HCT116 (cell line): ENCODE measurements around the gene SLC24A2. TPM values are rescaled to one million over a fixed set of nuclear protein-coding genes. Genes with fewer than 3 reads are reported as not detected.

Experiments used
- ATAC-seq: fragments of 200-7000 bp; cut with Tn5 transposase; 2 replicates; pipeline ENCODE4 v1.9.1; 2020; ENCODE audit warnings: mild to moderate bottlenecking, moderate library complexity
- BruUV-seq: library from RNA; stranded (reverse); fragments of 400-500 nt; replicated peaks from 2 replicates; lab custom pipeline; 2021; lab: Mats Ljungman, UMichigan
- CTCF ChIA-PET: fragments of 300-600 bp; sonication (Branson Sonifier 250); formaldehyde crosslinking; loops from one replicate; lab custom pipeline; 2021; ENCODE audit warnings: antibody characterized with exemption; lab: Charles Lee
- POLR2A ChIA-PET: fragments of 300-600, 350-600 bp; sonication (Branson Sonifier 250); formaldehyde crosslinking; loops from one replicate; lab custom pipeline; 2021; ENCODE audit warnings: antibody characterized with exemption; lab: Charles Lee
- RAD21 ChIA-PET, 2 experiments: fragments of 300-600 bp; sonication (Branson Sonifier 250); formaldehyde crosslinking; loops; one replicate each; lab custom pipeline; 2023; ENCODE audit warnings: low total read pairs in 2 of 2; ENCODE audit not compliant: uncharacterized antibody in 2 of 2, unreplicated experiment in 2 of 2, low non-redundant PET in 1 of 2; lab: Charles Lee
- DNase-seq: peaks from one replicate; pipeline ENCODE4 v3.0.0-alpha.2; 2010; ENCODE audit warnings: low read depth, low spot score
- H2AFZ ChIP-seq: fragments of 200-600 bp; shearing (Covaris generic), sonication (generic); 2 replicates; pipeline ENCODE4 v1.6.1; 2017; ENCODE audit warnings: low read depth, mixed run types, mixed read lengths, antibody characterized with exemption, low read length; ENCODE audit not compliant: poor library complexity, severe bottlenecking
- H3K27ac ChIP-seq: 2 replicates; pipeline ENCODE4 v1.5.1; 2012; ENCODE audit warnings: low read depth, low read length
- H3K27me3 ChIP-seq: fragments of 200-600 bp; sonication (generic); 2 replicates; pipeline ENCODE4 v1.6.1; 2016; ENCODE audit warnings: mixed run types, low read length, mixed read lengths; ENCODE audit not compliant: insufficient read depth
- H3K36me3 ChIP-seq, 2 experiments: fragments of 200-500 bp in 1 of 2; fragments of 200-600 bp in 1 of 2; sonication (Bioruptor generic) in 1 of 2; sonication (generic) in 1 of 2; 2 replicates each; pipeline versions ENCODE4 v1.5.1 to v1.6.1; 2014 to 2016; ENCODE audit warnings: low read length in 2 of 2, inconsistent platforms in 1 of 2, mixed read lengths in 1 of 2, mixed run types in 1 of 2; ENCODE audit not compliant: insufficient read depth in 2 of 2, control insufficient read depth in 1 of 2
- H3K4me1 ChIP-seq, 2 experiments: fragments of 200-600 bp in 1 of 2; sonication (generic) in 1 of 2; 2 replicates each; pipeline versions ENCODE4 v1.5.1 to v1.6.1; 2012 to 2017; ENCODE audit warnings: low read length in 2 of 2, inconsistent platforms in 1 of 2, mild to moderate bottlenecking in 1 of 2, mixed read lengths in 1 of 2, mixed run types in 1 of 2, moderate library complexity in 1 of 2; ENCODE audit not compliant: insufficient read depth in 2 of 2, control insufficient read depth in 1 of 2
- H3K4me2 ChIP-seq: fragments of 200-600 bp; sonication (generic); 2 replicates; pipeline ENCODE4 v1.6.1; 2017; ENCODE audit warnings: mixed run types, low read length, mixed read lengths
- H3K4me3 ChIP-seq, 2 experiments: fragments of 200-600 bp in 1 of 2; sonication (generic) in 1 of 2; replicated peaks in 1 of 2; 2 replicates each; pipeline ENCODE4 v1.5.1; 2011 to 2016; ENCODE audit warnings: low read length in 2 of 2, control low read depth in 1 of 2, low read depth in 1 of 2, mild to moderate bottlenecking in 1 of 2, mixed read lengths in 1 of 2, mixed run types in 1 of 2
- H3K79me2 ChIP-seq: fragments of 200-600 bp; sonication (generic); 2 replicates; pipeline ENCODE4 v1.6.1; 2017; ENCODE audit warnings: mild to moderate bottlenecking, mixed run types, low read length, moderate library complexity, mixed read lengths; ENCODE audit not compliant: insufficient read depth
- H3K9ac ChIP-seq: fragments of 200-600 bp; sonication (generic); 2 replicates; pipeline ENCODE4 v1.6.1; 2016; ENCODE audit warnings: low read length, mixed read lengths
- H3K9me2 ChIP-seq: fragments of 200-600 bp; sonication (generic), shearing (Covaris generic); 2 replicates; pipeline ENCODE4 v1.6.1; 2017; ENCODE audit warnings: mixed run types, mild to moderate bottlenecking, moderate library complexity; ENCODE audit not compliant: insufficient read depth
- H3K9me3 ChIP-seq, 2 experiments: fragments of 200-500 bp in 1 of 2; fragments of 200-600 bp in 1 of 2; sonication (Bioruptor generic) in 1 of 2; sonication (generic) in 1 of 2; 2 replicates each; pipeline ENCODE4 v1.6.1; 2014 to 2017; ENCODE audit warnings: low read length in 2 of 2, mixed read lengths in 2 of 2, inconsistent platforms in 1 of 2, low read depth in 1 of 2, mild to moderate bottlenecking in 1 of 2, mixed run types in 1 of 2, moderate library complexity in 1 of 2; ENCODE audit not compliant: control insufficient read depth in 1 of 2, insufficient read depth in 1 of 2
- H4K20me1 ChIP-seq: fragments of 200-600 bp; sonication (generic), shearing (Covaris generic); 2 replicates; pipeline ENCODE4 v1.6.1; 2017; ENCODE audit warnings: mixed run types, mild to moderate bottlenecking, moderate library complexity; ENCODE audit not compliant: insufficient read depth
- EZH2 ChIP-seq: fragments of 200-600 bp; sonication (generic); IDR thresholded peaks from 2 replicates; pipeline ENCODE4 v1.6.1; 2017; ENCODE audit warnings: antibody characterized with exemption, mixed run types
- MAX ChIP-seq: IDR thresholded peaks from 2 replicates; pipeline ENCODE4 v1.6.1; 2012
- REST ChIP-seq: IDR thresholded peaks from 2 replicates; pipeline ENCODE4 v1.6.1; 2012; ENCODE audit warnings: low read depth
- SP1 ChIP-seq: IDR thresholded peaks from 2 replicates; pipeline ENCODE4 v1.6.1; 2012; ENCODE audit warnings: low read depth
- intact Hi-C: fragments of 100-400 bp; cut with micrococcal nuclease; formaldehyde crosslinking; loops from 2 replicates; pipeline ENCODE4 v1.10.0; 2022
- total RNA-seq: library from RNA; stranded (reverse); gene quantifications from one replicate; pipeline ENCODE4 v1.2.1, GENCODE V29; 2021; ENCODE audit not compliant: unreplicated experiment

SLC24A2 gene
- total RNA-seq, 1 experiment from 2014 or later, result not detected

GRCh38 chr9:19746223-19746622 lies 42.6 kb downstream of the SLC24A2 start:
- Histone ChIP-seq H3K79me2 (no peaks in the 10 kb centered on the region), H2AFZ (no peak overlapping the region), H3K9ac (no peak overlapping the region), H3K36me3 (no peaks in the 10 kb centered on the region), H3K9me2 (no peaks in the 10 kb centered on the region), H3K27me3 (peaks cover 15% of the 10 kb centered on the region; the same call in 1 of the 2 replicates), H4K20me1 (no peaks in the 10 kb centered on the region), H3K4me1 (peaks cover 0 to 6% of the 10 kb centered on the region in 2 experiments; a peak in 1 of 4 replicates), H3K4me2 (no peak overlapping the region), H3K9me3 (no peaks in the 10 kb centered on the region), H3K27ac (no peak overlapping the region), H3K4me3 (no peak overlapping the region)
- no peak for TF ChIP-seq MAX
- RAD21 ChIA-PET, result no interaction called here
- ATAC-seq (no peak), DNase-seq (no peak)
- intact Hi-C loops, result loop anchor here (1.0 kb wide), 1 partner anchor 13 kb away; no protein-coding TSS in a partner anchor
- POLR2A ChIA-PET, result no interaction called here
- CTCF ChIA-PET, result no interaction called here
- no TSS peak for BruUV-seq

- TF ChIP-seq SP1, result no peak
- TF ChIP-seq REST, result no peak
- no peak for TF ChIP-seq EZH2
- Histone ChIP-seq H3K27me3 (peaks cover 7% of the 10 kb centered on the region; the same call in 1 of the 2 replicates), H3K4me1 (no peaks in the 10 kb centered on the region), H3K9ac (no peak overlapping the region), H3K9me2 (no peaks in the 10 kb centered on the region), H3K36me3 (no peaks in the 10 kb centered on the region), H3K27ac (no peak overlapping the region), H2AFZ (no peak overlapping the region), H3K9me3 (no peaks in the 10 kb centered on the region), H3K4me3 (no peak overlapping the region), H3K79me2 (no peaks in the 10 kb centered on the region), H4K20me1 (no peaks in the 10 kb centered on the region; the same call in 1 of the 2 replicates), H3K4me2 (no peak overlapping the region)
- intact Hi-C loops, result no loop called here
- CTCF ChIA-PET, result no interaction called here
- RAD21 ChIA-PET, result no interaction called here
- ATAC-seq, result no peak
- POLR2A ChIA-PET, result no interaction called here
- no TSS peak for BruUV-seq
- DNase-seq, result no peak
These were observed 47.7 kb downstream of the SLC24A2 start for GRCh38 chr9:19741178-19741577.
